OCI-LY3 (cell line): ENCODE results near the gene PIWIL1.

Source experiments
- CTCF ChIP-seq: fragments of 200-600, 300-600 bp; sonication (generic); IDR thresholded peaks from 2 replicates; pipeline ENCODE4 v1.5.1; 2014; ENCODE audit warnings: antibody characterized with exemption, low read length, low read depth
- EZH2phosphoT487 ChIP-seq: fragments of 200-600 bp; shearing (Covaris generic); IDR thresholded peaks from 2 replicates; pipeline ENCODE4 v1.6.1; 2018; ENCODE audit warnings: antibody characterized with exemption, mixed run types, low read depth

DNA sequence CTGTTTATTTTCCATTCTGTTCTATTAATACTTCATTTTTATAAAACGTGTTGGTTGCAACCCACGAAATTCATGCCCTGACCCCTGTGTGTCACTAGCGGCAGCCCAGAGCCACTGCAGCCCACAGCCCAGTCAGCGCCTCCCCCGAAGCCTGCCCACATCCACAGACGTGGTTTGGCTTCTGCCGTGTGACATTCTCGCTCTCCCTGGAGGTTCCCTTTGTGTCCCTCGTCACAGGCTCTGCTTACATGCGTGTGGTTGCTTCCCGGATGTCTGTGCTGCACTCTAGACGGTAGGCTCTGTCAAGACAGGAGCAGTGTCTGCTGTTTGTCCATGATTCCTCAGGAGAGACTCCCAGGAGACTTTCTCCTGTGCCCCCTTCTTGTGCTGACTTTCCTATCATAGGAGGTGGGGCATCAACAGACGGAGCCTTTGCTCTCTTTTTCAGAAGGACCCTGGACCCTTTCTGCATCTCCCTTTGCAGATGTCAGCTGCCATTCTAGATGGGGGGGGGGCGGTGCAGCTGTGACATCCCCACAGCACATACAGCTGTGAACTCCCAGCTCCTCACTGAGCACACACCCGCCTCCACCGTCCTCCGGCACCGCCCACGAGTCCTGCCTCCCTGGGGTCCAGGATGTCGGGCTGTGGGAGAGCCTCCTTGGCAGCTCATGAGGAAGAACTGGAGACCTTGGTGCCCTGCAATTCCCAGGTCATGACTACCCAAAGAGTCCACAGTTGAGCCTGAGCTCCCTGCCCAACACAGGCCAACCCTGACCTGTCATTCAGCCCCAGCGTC, 36.8 kb upstream of the PIWIL1 start:
- TF ChIP-seq CTCF (no peak), EZH2phosphoT487 (no peak)
